Measurements from ENCODE around the gene HAVCR2.
A peak's percentile ranks its signal among the peaks of the same experiment; 100 is the strongest.

The HAVCR2 gene

GRCh38 chr5:157116483-157116954, 7.7 kb upstream of the HAVCR2 start:
- no peak for DNase-seq (ENCODE audit: low read depth)
- TF ChIP-seq, protein P1, sequence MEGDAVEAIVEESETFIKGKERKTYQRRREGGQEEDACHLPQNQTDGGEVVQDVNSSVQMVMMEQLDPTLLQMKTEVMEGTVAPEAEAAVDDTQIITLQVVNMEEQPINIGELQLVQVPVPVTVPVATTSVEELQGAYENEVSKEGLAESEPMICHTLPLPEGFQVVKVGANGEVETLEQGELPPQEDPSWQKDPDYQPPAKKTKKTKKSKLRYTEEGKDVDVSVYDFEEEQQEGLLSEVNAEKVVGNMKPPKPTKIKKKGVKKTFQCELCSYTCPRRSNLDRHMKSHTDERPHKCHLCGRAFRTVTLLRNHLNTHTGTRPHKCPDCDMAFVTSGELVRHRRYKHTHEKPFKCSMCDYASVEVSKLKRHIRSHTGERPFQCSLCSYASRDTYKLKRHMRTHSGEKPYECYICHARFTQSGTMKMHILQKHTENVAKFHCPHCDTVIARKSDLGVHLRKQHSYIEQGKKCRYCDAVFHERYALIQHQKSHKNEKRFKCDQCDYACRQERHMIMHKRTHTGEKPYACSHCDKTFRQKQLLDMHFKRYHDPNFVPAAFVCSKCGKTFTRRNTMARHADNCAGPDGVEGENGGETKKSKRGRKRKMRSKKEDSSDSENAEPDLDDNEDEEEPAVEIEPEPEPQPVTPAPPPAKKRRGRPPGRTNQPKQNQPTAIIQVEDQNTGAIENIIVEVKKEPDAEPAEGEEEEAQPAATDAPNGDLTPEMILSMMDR (conservative IDR thresholded peaks at IDR 0.05; ENCODE audit: control insufficient read depth, insufficient read depth, low read depth, low read length) = no peak
- no peak overlapping the region for H3K4me3 ChIP-seq (ENCODE audit: control insufficient read depth, low read depth, low read length)

- H3K4me3 ChIP-seq (ENCODE audit: control insufficient read depth, low read depth, low read length) = no peak overlapping the region
- TF ChIP-seq, protein P1 (conservative IDR thresholded peaks at IDR 0.05; ENCODE audit: control insufficient read depth, insufficient read depth, low read depth, low read length) = no peak
- no peak for DNase-seq (ENCODE audit: low read depth)
These were observed 6.7 kb upstream of the HAVCR2 start for GRCh38 chr5:157115502-157115901.

- DNase-seq (ENCODE audit: low read depth) = no peak
- H3K4me3 ChIP-seq (ENCODE audit: control insufficient read depth, low read depth, low read length) = no peak overlapping the region
- TF ChIP-seq, protein P1 (conservative IDR thresholded peaks at IDR 0.05; ENCODE audit: control insufficient read depth, insufficient read depth, low read depth, low read length) = no peak
These were observed 6.2 kb upstream of the HAVCR2 start for GRCh38 chr5:157115012-157115411.

DNA sequence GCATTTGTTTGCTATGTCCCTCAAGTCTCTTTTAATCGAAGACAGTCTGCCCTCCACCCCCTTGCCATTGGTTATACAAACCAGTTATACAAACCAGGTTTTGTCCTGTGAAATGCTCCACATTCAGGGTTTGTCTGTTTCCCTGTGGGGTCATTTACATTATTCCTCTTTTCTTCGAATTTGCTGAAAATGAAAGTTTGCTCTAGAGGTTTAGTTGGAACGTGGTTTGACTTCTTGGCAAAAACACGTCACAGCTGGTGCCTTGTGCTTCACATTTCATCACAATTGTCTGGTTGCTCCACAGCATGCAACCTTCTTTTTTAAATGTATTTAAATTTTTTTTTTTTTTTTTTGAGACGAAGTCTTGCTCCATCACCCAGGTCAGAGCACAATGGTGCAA, 4.2 kb upstream of the HAVCR2 start:
- H3K4me3 ChIP-seq (ENCODE audit: control insufficient read depth, low read depth, low read length) = no peak overlapping the region
- DNase-seq (ENCODE audit: low read depth) = peak; percentile 57
- TF ChIP-seq, protein P1 (conservative IDR thresholded peaks at IDR 0.05; ENCODE audit: control insufficient read depth, insufficient read depth, low read depth, low read length) = no peak

GRCh38 chr5:157109744-157110143, 900 bp upstream of the HAVCR2 start:
- no peak for DNase-seq (ENCODE audit: low read depth)
- H3K4me3 ChIP-seq (ENCODE audit: control insufficient read depth, low read depth, low read length) = no peak overlapping the region

GRCh38 chr5:157107508-157107907, 1.3 kb downstream of the HAVCR2 start:
- TF ChIP-seq, protein P1 (conservative IDR thresholded peaks at IDR 0.05; ENCODE audit: control insufficient read depth, insufficient read depth, low read depth, low read length) = no peak
- DNase-seq (ENCODE audit: low read depth) = no peak
- H3K4me3 ChIP-seq (ENCODE audit: control insufficient read depth, low read depth, low read length) = no peak overlapping the region

More at GRCh38 chr5:157109744-157110143, 900 bp upstream of the HAVCR2 start:
- TF ChIP-seq, protein P1 (conservative IDR thresholded peaks at IDR 0.05; ENCODE audit: control insufficient read depth, insufficient read depth, low read depth, low read length) = no peak
